Panc1 (cell line): Measurements from ENCODE around the gene TRIO.

Source experiments
- POLR2AphosphoS5 ChIP-seq: IDR thresholded peaks from 2 replicates; pipeline ENCODE4 v1.6.1; 2012; ENCODE audit warnings: mild to moderate bottlenecking, low read depth, low read length, moderate library complexity
- TF ChIP-seq, protein P1 (sequence below): fragments of 450-650 bp; IDR thresholded peaks from 2 replicates; pipeline ENCODE4 v1.5.1; 2017; ENCODE audit warnings: mild to moderate bottlenecking
- TF ChIP-seq, protein P2 (sequence below), 2 experiments: IDR thresholded peaks; 2 replicates each; pipeline ENCODE4 v1.6.1; 2011 to 2012; ENCODE audit warnings: low read depth in 2 of 2, control low read depth in 1 of 2, low read length in 1 of 2, mild to moderate bottlenecking in 1 of 2, moderate library complexity in 1 of 2; ENCODE audit not compliant: insufficient read depth in 1 of 2

DNA sequence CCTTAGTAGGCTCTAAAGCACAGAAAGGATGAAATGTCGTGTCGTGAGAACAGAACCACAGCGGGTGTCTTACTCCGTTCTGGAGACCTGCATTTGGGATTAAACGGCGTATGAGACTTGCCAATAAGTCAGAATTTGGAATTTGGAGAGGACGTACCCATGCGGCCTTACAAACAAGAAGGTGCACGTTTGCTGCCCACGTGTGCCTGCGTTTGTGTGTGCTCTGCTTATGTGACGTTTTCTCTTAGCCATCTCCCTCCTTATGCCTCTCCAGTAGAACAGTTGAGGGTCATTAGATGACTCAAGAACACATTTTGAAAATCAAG is 266.9 kb downstream of the TRIO start:
- TF ChIP-seq, protein P1, sequence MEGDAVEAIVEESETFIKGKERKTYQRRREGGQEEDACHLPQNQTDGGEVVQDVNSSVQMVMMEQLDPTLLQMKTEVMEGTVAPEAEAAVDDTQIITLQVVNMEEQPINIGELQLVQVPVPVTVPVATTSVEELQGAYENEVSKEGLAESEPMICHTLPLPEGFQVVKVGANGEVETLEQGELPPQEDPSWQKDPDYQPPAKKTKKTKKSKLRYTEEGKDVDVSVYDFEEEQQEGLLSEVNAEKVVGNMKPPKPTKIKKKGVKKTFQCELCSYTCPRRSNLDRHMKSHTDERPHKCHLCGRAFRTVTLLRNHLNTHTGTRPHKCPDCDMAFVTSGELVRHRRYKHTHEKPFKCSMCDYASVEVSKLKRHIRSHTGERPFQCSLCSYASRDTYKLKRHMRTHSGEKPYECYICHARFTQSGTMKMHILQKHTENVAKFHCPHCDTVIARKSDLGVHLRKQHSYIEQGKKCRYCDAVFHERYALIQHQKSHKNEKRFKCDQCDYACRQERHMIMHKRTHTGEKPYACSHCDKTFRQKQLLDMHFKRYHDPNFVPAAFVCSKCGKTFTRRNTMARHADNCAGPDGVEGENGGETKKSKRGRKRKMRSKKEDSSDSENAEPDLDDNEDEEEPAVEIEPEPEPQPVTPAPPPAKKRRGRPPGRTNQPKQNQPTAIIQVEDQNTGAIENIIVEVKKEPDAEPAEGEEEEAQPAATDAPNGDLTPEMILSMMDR: no peak
- TF ChIP-seq POLR2AphosphoS5: no peak
- TF ChIP-seq, protein P2, sequence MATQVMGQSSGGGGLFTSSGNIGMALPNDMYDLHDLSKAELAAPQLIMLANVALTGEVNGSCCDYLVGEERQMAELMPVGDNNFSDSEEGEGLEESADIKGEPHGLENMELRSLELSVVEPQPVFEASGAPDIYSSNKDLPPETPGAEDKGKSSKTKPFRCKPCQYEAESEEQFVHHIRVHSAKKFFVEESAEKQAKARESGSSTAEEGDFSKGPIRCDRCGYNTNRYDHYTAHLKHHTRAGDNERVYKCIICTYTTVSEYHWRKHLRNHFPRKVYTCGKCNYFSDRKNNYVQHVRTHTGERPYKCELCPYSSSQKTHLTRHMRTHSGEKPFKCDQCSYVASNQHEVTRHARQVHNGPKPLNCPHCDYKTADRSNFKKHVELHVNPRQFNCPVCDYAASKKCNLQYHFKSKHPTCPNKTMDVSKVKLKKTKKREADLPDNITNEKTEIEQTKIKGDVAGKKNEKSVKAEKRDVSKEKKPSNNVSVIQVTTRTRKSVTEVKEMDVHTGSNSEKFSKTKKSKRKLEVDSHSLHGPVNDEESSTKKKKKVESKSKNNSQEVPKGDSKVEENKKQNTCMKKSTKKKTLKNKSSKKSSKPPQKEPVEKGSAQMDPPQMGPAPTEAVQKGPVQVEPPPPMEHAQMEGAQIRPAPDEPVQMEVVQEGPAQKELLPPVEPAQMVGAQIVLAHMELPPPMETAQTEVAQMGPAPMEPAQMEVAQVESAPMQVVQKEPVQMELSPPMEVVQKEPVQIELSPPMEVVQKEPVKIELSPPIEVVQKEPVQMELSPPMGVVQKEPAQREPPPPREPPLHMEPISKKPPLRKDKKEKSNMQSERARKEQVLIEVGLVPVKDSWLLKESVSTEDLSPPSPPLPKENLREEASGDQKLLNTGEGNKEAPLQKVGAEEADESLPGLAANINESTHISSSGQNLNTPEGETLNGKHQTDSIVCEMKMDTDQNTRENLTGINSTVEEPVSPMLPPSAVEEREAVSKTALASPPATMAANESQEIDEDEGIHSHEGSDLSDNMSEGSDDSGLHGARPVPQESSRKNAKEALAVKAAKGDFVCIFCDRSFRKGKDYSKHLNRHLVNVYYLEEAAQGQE (IDR thresholded peaks at IDR 0.05; ENCODE audit: insufficient read depth in 1 of 2, low read depth in 2 of 2, low read length in 1 of 2): no peak
